HepG2 (cell line): Measurements from ENCODE around the gene RASA1. TPM values are rescaled to one million over a fixed set of nuclear protein-coding genes. Genes with fewer than 3 reads are reported as not detected.

ENCODE experiments used
- FOXO1 ChIP-seq: sonication (generic); formaldehyde crosslinking; IDR thresholded peaks from 2 replicates; pipeline ENCODE4 v1.4.0; 2020; ENCODE audit warnings: missing genetic modification reagents
- GTF3A ChIP-seq: sonication (generic); formaldehyde crosslinking; conservative IDR thresholded peaks from 2 replicates; pipeline ENCODE4 v1.4.0; 2020; ENCODE audit warnings: mild to moderate bottlenecking, missing genetic modification reagents
- KDM4B ChIP-seq: sonication (generic); formaldehyde crosslinking; IDR thresholded peaks from 2 replicates; pipeline ENCODE4 v1.4.0; 2020; ENCODE audit warnings: missing genetic modification reagents
- NAIF1 ChIP-seq: sonication (generic); formaldehyde crosslinking; IDR thresholded peaks from 2 replicates; pipeline ENCODE4 v1.5.0; 2020; ENCODE audit warnings: mild to moderate bottlenecking, missing genetic modification reagents, borderline replicate concordance
- NCOA1 ChIP-seq: sonication (generic); formaldehyde crosslinking; IDR thresholded peaks from 2 replicates; pipeline ENCODE4 v1.9.0; 2021; ENCODE audit warnings: missing genetic modification reagents
- SIN3B ChIP-seq: fragments of 150-350 bp; IDR thresholded peaks from 2 replicates; pipeline ENCODE4 v1.6.1; 2014; ENCODE audit warnings: low read length
- SMAD3 ChIP-seq: sonication (generic); formaldehyde crosslinking; IDR thresholded peaks from 2 replicates; pipeline ENCODE4 v1.4.0; 2020; ENCODE audit warnings: missing genetic modification reagents
- SOX6 ChIP-seq, 2 experiments: fragments of 450-650 bp in 1 of 2; sonication (generic) in 1 of 2; formaldehyde crosslinking in 1 of 2; IDR thresholded peaks; 2 replicates each; pipeline versions ENCODE4 v1.4.0 to v1.6.1; 2017 to 2020; ENCODE audit warnings: antibody characterized with exemption in 1 of 2, mild to moderate bottlenecking in 1 of 2, missing genetic modification reagents in 1 of 2
- TGIF2 ChIP-seq: IDR thresholded peaks from 2 replicates; pipeline ENCODE4 v1.6.1; 2016; ENCODE audit warnings: control low read depth, missing compliant biosample characterization
- U2AF1 ChIP-seq: fragments of 200-400 bp; formaldehyde crosslinking; optimal IDR thresholded peaks from 2 replicates; pipeline ENCODE3; 2017; ENCODE audit warnings: mild to moderate bottlenecking, low read depth, low read length
- ZNF225 ChIP-seq: sonication (generic); formaldehyde crosslinking; IDR thresholded peaks from 2 replicates; pipeline ENCODE4 v1.4.0; 2020; ENCODE audit warnings: mild to moderate bottlenecking, missing genetic modification reagents
- ZNF292 ChIP-seq: sonication (generic); formaldehyde crosslinking; IDR thresholded peaks from 2 replicates; pipeline ENCODE4 v1.8.1; 2022; ENCODE audit warnings: mild to moderate bottlenecking, low read depth, missing genetic modification reagents, borderline replicate concordance
- ZNF720 ChIP-seq: sonication (generic); formaldehyde crosslinking; IDR thresholded peaks from 2 replicates; pipeline ENCODE4 v1.4.0; 2020; ENCODE audit warnings: missing genetic modification reagents
- ZNF737 ChIP-seq: sonication (generic); formaldehyde crosslinking; IDR thresholded peaks from 2 replicates; pipeline ENCODE4 v1.5.0; 2020; ENCODE audit warnings: missing genetic modification reagents, mild to moderate bottlenecking, borderline replicate concordance
- polyA plus RNA-seq, 8 experiments: library from polyadenylated mRNA; depleted of rRNA in 3 of 8; stranded (reverse) in 7 of 8; unstranded in 1 of 8; fragments of >200 nt; fragmentation: Illumina TruSeq in 4 of 8; extraction: Trizol in 4 of 8; gene quantifications; 2 replicates each; pipeline versions ENCODE4 v1.2.1 to v1.2.3, GENCODE V29; 2011 to 2016; ENCODE audit warnings: low read depth in 4 of 8, missing spikeins in 1 of 8, mixed read lengths in 1 of 8; ENCODE audit not compliant: insufficient read depth in 1 of 8
- total RNA-seq, 5 experiments: library from RNA; depleted of rRNA; stranded (reverse); fragments of >200 nt; fragmentation: Illumina TruSeq; extraction: Trizol; gene quantifications; 2 replicates each; pipeline ENCODE4 v1.2.3, GENCODE V29; 2016; ENCODE audit warnings: low read depth in 1 of 5
- TF ChIP-seq, protein P1 (sequence below): sonication (generic); formaldehyde crosslinking; IDR thresholded peaks from 2 replicates; pipeline ENCODE4 v1.4.0; 2020; ENCODE audit warnings: missing genetic modification reagents, borderline replicate concordance
- TF ChIP-seq, protein P2 (sequence below): sonication (generic); formaldehyde crosslinking; IDR thresholded peaks from 2 replicates; pipeline ENCODE4 v1.4.0; 2020; ENCODE audit warnings: missing genetic modification reagents
- TF ChIP-seq, protein P3 (sequence below): IDR thresholded peaks from 2 replicates; pipeline ENCODE4 v1.6.1; 2012; ENCODE audit warnings: low read depth, low read length, improper control_type of control experiment
- TF ChIP-seq, protein P4 (sequence below): IDR thresholded peaks from 2 replicates; pipeline ENCODE4 v1.6.1; 2016; ENCODE audit warnings: missing biosample characterization, missing genetic modification reagents, low read depth

The RASA1 gene
- total and polyA plus RNA-seq, 2 of the 13 experiments (the other 11 are each of a cell fraction or from before 2014, with no cell fraction given) = 19.5 to 20.5 TPM

DNA sequence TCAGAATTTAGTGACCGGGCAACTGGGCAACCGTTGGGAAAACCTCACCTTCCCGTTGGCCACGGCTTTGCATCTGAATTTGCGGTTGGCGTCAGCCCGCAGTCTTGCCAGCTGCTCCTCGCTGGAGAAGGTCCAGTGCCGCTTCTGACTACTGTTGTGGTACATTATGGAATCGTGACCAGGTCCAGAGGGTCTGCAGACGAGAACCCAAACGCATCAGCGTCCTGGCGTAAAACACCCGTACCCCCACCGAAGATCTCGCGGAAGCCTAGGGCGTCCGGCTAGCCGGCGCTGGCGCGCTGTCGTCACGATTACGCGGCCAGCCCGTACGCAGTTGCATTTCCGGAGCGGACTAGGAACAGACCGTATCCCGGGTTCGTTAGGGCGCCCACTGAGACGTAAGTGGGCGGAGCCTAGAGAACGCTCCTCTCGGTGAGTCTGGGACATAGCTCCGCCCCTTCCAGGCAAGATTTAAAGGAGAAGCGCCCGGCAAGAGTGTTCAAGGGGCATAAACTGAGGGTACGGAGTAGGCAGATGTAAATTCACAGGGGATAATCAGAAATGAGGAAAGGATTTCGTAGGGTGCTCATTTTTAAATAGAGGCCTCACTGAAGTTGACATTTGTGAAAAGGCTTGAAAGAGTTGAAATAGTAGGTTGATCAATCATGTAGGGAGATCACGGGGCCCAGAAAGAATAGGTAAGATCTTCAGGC, 145.1 kb downstream of the RASA1 start, which contains the start of gene CCNH (continued):
- TF ChIP-seq, protein P1, sequence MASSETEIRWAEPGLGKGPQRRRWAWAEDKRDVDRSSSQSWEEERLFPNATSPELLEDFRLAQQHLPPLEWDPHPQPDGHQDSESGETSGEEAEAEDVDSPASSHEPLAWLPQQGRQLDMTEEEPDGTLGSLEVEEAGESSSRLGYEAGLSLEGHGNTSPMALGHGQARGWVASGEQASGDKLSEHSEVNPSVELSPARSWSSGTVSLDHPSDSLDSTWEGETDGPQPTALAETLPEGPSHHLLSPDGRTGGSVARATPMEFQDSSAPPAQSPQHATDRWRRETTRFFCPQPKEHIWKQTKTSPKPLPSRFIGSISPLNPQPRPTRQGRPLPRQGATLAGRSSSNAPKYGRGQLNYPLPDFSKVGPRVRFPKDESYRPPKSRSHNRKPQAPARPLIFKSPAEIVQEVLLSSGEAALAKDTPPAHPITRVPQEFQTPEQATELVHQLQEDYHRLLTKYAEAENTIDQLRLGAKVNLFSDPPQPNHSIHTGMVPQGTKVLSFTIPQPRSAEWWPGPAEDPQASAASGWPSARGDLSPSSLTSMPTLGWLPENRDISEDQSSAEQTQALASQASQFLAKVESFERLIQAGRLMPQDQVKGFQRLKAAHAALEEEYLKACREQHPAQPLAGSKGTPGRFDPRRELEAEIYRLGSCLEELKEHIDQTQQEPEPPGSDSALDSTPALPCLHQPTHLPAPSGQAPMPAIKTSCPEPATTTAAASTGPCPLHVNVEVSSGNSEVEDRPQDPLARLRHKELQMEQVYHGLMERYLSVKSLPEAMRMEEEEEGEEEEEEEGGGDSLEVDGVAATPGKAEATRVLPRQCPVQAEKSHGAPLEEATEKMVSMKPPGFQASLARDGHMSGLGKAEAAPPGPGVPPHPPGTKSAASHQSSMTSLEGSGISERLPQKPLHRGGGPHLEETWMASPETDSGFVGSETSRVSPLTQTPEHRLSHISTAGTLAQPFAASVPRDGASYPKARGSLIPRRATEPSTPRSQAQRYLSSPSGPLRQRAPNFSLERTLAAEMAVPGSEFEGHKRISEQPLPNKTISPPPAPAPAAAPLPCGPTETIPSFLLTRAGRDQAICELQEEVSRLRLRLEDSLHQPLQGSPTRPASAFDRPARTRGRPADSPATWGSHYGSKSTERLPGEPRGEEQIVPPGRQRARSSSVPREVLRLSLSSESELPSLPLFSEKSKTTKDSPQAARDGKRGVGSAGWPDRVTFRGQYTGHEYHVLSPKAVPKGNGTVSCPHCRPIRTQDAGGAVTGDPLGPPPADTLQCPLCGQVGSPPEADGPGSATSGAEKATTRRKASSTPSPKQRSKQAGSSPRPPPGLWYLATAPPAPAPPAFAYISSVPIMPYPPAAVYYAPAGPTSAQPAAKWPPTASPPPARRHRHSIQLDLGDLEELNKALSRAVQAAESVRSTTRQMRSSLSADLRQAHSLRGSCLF (CRISPR knock-in tag) = no peak
- TF ChIP-seq TGIF2 (CRISPR knock-in tag) (peak; percentile 75; the same call in 1 of the 2 replicates), KDM4B (no peak; the same call in 1 of the 2 replicates), SIN3B (no peak; the same call in 1 of the 2 replicates), ZNF720 (CRISPR knock-in tag) (no peak), SMAD3 (peak; percentile 65; the same call in 1 of the 2 replicates), FOXO1 (CRISPR knock-in tag) (peak; percentile 27; the same call in 1 of the 2 replicates), ZNF225 (CRISPR knock-in tag) (peak; percentile 77; the same call in 1 of the 2 replicates), SOX6 (IDR thresholded peaks at IDR 0.05) (no peak), SOX6 (CRISPR knock-in tag; IDR thresholded peaks at IDR 0.05) (0 out of 2 replicates have a peak, but pooled peaks have one; percentile 18), ZNF737 (CRISPR knock-in tag) (0 out of 2 replicates have a peak, but pooled peaks have one; percentile 2), GTF3A (CRISPR knock-in tag) (no peak), ZNF292 (no peak), NAIF1 (CRISPR knock-in tag) (0 out of 2 replicates have a peak, but pooled peaks have one; percentile 29), NCOA1 (CRISPR knock-in tag) (no peak), U2AF1 (peak; percentile 43)
- TF ChIP-seq, protein P2, sequence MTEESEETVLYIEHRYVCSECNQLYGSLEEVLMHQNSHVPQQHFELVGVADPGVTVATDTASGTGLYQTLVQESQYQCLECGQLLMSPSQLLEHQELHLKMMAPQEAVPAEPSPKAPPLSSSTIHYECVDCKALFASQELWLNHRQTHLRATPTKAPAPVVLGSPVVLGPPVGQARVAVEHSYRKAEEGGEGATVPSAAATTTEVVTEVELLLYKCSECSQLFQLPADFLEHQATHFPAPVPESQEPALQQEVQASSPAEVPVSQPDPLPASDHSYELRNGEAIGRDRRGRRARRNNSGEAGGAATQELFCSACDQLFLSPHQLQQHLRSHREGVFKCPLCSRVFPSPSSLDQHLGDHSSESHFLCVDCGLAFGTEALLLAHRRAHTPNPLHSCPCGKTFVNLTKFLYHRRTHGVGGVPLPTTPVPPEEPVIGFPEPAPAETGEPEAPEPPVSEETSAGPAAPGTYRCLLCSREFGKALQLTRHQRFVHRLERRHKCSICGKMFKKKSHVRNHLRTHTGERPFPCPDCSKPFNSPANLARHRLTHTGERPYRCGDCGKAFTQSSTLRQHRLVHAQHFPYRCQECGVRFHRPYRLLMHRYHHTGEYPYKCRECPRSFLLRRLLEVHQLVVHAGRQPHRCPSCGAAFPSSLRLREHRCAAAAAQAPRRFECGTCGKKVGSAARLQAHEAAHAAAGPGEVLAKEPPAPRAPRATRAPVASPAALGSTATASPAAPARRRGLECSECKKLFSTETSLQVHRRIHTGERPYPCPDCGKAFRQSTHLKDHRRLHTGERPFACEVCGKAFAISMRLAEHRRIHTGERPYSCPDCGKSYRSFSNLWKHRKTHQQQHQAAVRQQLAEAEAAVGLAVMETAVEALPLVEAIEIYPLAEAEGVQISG (CRISPR knock-in tag) = peak; percentile 82
- TF ChIP-seq, protein P3, sequence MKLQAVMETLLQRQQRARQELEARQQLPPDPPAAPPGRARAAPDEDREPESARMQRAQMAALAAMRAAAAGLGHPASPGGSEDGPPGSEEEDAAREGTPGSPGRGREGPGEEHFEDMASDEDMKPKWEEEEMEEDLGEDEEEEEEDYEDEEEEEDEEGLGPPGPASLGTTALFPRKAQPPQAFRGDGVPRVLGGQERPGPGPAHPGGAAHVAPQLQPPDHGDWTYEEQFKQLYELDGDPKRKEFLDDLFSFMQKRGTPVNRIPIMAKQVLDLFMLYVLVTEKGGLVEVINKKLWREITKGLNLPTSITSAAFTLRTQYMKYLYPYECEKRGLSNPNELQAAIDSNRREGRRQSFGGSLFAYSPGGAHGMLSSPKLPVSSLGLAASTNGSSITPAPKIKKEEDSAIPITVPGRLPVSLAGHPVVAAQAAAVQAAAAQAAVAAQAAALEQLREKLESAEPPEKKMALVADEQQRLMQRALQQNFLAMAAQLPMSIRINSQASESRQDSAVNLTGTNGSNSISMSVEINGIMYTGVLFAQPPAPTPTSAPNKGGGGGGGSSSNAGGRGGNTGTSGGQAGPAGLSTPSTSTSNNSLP = peak; percentile 31; the same call in 1 of the 2 replicates
- TF ChIP-seq, protein P4, sequence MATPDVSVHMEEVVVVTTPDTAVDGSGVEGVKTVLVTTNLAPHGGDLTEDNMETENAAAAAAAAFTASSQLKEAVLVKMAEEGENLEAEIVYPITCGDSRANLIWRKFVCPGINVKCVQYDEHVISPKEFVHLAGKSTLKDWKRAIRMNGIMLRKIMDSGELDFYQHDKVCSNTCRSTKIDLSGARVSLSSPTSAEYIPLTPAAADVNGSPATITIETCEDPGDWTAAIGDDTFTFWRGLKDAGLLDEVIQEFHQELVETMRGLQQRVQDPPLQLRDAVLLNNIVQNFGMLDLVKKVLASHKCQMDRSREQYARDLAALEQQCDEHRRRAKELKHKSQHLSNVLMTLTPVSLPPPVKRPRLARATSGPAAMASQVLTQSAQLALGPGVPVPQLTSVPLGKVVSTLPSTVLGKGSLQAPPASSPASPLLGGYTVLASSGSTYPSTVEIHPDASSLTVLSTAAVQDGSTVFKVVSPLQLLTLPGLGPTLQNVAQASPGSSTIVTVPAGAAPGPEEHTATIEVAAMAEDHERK (CRISPR knock-in tag) = peak; percentile 94
